MM.1S (cell line): ENCODE data around the gene NPLOC4.
"Not testable (repeated sequence)": the region's sequence is repeated elsewhere in the genome, so short reads cannot be mapped to it uniquely, and the experiment has no call there.

ENCODE experiments used
- DNase-seq: peaks from one replicate; pipeline ENCODE4 v3.0.0-alpha.2; 2015
- H2AFZ ChIP-seq: fragments of 300-600 bp; sonication (generic); 2 replicates; pipeline ENCODE4 v1.6.0; 2016; ENCODE audit warnings: antibody characterized with exemption, low read length
- H3F3A ChIP-seq: fragments of 300-600 bp; sonication (generic); 2 replicates; pipeline ENCODE4 v1.6.1; 2016; ENCODE audit warnings: mild to moderate bottlenecking, antibody characterized with exemption, low read length, moderate library complexity, mixed read lengths; ENCODE audit not compliant: insufficient read depth
- H3K27ac ChIP-seq: fragments of 300-600 bp; sonication (generic); 2 replicates; pipeline ENCODE4 v1.5.1; 2016; ENCODE audit warnings: mild to moderate bottlenecking, low read length
- H3K27me3 ChIP-seq: fragments of 300-600 bp; sonication (generic); replicated peaks from 2 replicates; pipeline ENCODE4 v1.6.0; 2016; ENCODE audit warnings: low read length; ENCODE audit not compliant: insufficient read depth
- H3K36me3 ChIP-seq: fragments of 300-600 bp; sonication (generic); replicated peaks from 2 replicates; pipeline ENCODE4 v1.6.1; 2016; ENCODE audit warnings: mild to moderate bottlenecking, low read length, mixed read lengths; ENCODE audit not compliant: insufficient read depth
- H3K4me1 ChIP-seq: fragments of 300-600 bp; sonication (generic); 2 replicates; pipeline ENCODE4 v1.6.1; 2016; ENCODE audit warnings: low read length, mixed read lengths
- H3K4me2 ChIP-seq: fragments of 300-600 bp; sonication (generic); 2 replicates; pipeline ENCODE4 v1.6.0; 2016; ENCODE audit warnings: low read depth, low read length
- H3K4me3 ChIP-seq: fragments of 300-600 bp; sonication (generic); 2 replicates; pipeline ENCODE4 v1.5.1; 2016; ENCODE audit warnings: low read length, mixed read lengths
- H3K79me2 ChIP-seq: fragments of 300-600 bp; sonication (generic); 2 replicates; pipeline ENCODE4 v1.6.1; 2016; ENCODE audit warnings: mixed run types, low read length, mixed read lengths
- H3K9ac ChIP-seq: fragments of 300-600 bp; sonication (generic); 2 replicates; pipeline ENCODE4 v1.6.1; 2016; ENCODE audit warnings: low read length, mixed read lengths
- H3K9me2 ChIP-seq: fragments of 300-600 bp; sonication (generic); replicated peaks from 2 replicates; pipeline ENCODE4 v1.6.1; 2016; ENCODE audit warnings: mild to moderate bottlenecking, low read length, mixed read lengths; ENCODE audit not compliant: insufficient read depth
- H3K9me3 ChIP-seq: fragments of 300-600 bp; sonication (generic); replicated peaks from 2 replicates; pipeline ENCODE4 v1.6.1; 2016; ENCODE audit warnings: mild to moderate bottlenecking, low read length, mixed read lengths; ENCODE audit not compliant: insufficient read depth
- H4K20me1 ChIP-seq: fragments of 300-600 bp; sonication (generic); 2 replicates; pipeline ENCODE4 v1.6.1; 2016; ENCODE audit warnings: mild to moderate bottlenecking, low read length, moderate library complexity, mixed read lengths; ENCODE audit not compliant: insufficient read depth
- CTCF ChIP-seq: fragments of 300-600 bp; sonication (generic); IDR thresholded peaks from 2 replicates; pipeline ENCODE4 v1.5.1; 2016; ENCODE audit warnings: antibody characterized with exemption, low read length, mixed read lengths
- EZH2 ChIP-seq: fragments of 300-600 bp; sonication (generic); optimal IDR thresholded peaks from 2 replicates; pipeline ENCODE3; 2017; ENCODE audit warnings: low read depth, mild to moderate bottlenecking, antibody characterized with exemption, low read length, mixed read lengths
- EZH2phosphoT487 ChIP-seq: fragments of 300-600 bp; sonication (generic); IDR thresholded peaks from 2 replicates; pipeline ENCODE4 v1.6.1; 2018; ENCODE audit warnings: antibody characterized with exemption, low read length

Gene NPLOC4

GRCh38 chr17:81676906-81677305, 40.0 kb upstream of the NPLOC4 start:
- H3K4me1 ChIP-seq: no peaks in the 10 kb centered on the region
- H3K36me3 ChIP-seq: no peaks in the 10 kb centered on the region
- TF ChIP-seq EZH2phosphoT487 (no peak), CTCF (no peak)
- H3K9me3 ChIP-seq: no peaks in the 10 kb centered on the region
- H3K4me2 ChIP-seq: no peak overlapping the region
- no peaks in the 10 kb centered on the region for H4K20me1 ChIP-seq
- H3F3A ChIP-seq: 0 out of 2 replicates have a peak, but pooled peaks cover 4% of the 10 kb centered on the region
- H3K9ac ChIP-seq: no peak overlapping the region
- H3K4me3 ChIP-seq: no peak overlapping the region
- no peaks in the 10 kb centered on the region for H3K9me2 ChIP-seq
- no peaks in the 10 kb centered on the region for H3K27me3 ChIP-seq
- peaks cover 3% of the 10 kb centered on the region for H3K79me2 ChIP-seq
- DNase-seq: no peak
- no peak overlapping the region for H3K27ac ChIP-seq
- no peak overlapping the region for H2AFZ ChIP-seq

- H3K4me3 ChIP-seq, H3K9me3 ChIP-seq, H3F3A ChIP-seq, H3K9me2 ChIP-seq, H3K9ac ChIP-seq, H3K4me1 ChIP-seq, DNase-seq, H3K27me3 ChIP-seq, H4K20me1 ChIP-seq, H3K27ac ChIP-seq, H3K4me2 ChIP-seq, H3K36me3 ChIP-seq, H2AFZ ChIP-seq, H3K79me2 ChIP-seq: not testable (repeated sequence)
- TF ChIP-seq CTCF: peak; percentile 38
Measured at GRCh38 chr17:81675515-81676221, 38.8 kb upstream of the NPLOC4 start.

GRCh38 chr17:81673561-81674258, 36.8 kb upstream of the NPLOC4 start:
- Histone ChIP-seq H3K4me2 (no peak overlapping the region), H3K9me2 (no peaks in the 10 kb centered on the region), H3K27me3 (no peaks in the 10 kb centered on the region), H3K4me1 (no peaks in the 10 kb centered on the region), H3K27ac (no peak overlapping the region), H3K9me3 (no peaks in the 10 kb centered on the region), H3K9ac (no peak overlapping the region), H3K4me3 (no peak overlapping the region), H4K20me1 (no peaks in the 10 kb centered on the region), H3F3A (0 out of 2 replicates have a peak, but pooled peaks cover 4% of the 10 kb centered on the region), H3K36me3 (no peaks in the 10 kb centered on the region), H3K79me2 (0 out of 2 replicates have a peak, but pooled peaks cover 8% of the 10 kb centered on the region), H2AFZ (no peak overlapping the region)
- DNase-seq: no peak
- TF ChIP-seq EZH2phosphoT487 (no peak), CTCF (no peak), EZH2 (no peak)
